PC-3 (cell line): ENCODE results near the gene SERTAD1. TPM values are rescaled to one million over a fixed set of nuclear protein-coding genes. Genes with fewer than 3 reads are reported as not detected.
A peak's percentile ranks its signal among the peaks of the same experiment; 100 is the strongest.

ENCODE experiments used
- ATAC-seq: fragments of 200-7000 bp; cut with Tn5 transposase; 2 replicates; pipeline ENCODE4 v1.9.1; 2020; ENCODE audit warnings: mild to moderate bottlenecking, moderate library complexity
- BruUV-seq: library from RNA; stranded (reverse); fragments of 400-500 nt; replicated peaks from 2 replicates; lab custom pipeline; 2021; lab: Mats Ljungman, UMichigan
- CTCF ChIA-PET: fragments of 300-600 bp; sonication (Branson Sonifier 250); formaldehyde crosslinking; loops from one replicate; lab custom pipeline; 2022; ENCODE audit warnings: antibody characterized with exemption; lab: Charles Lee
- POLR2A ChIA-PET: fragments of 300-600 bp; sonication (Branson Sonifier 250); formaldehyde crosslinking; loops from one replicate; lab custom pipeline; 2022; ENCODE audit warnings: antibody characterized with exemption; ENCODE audit not compliant: unreplicated experiment; lab: Charles Lee
- DNase-seq: peaks from one replicate; pipeline ENCODE4 v3.0.0-alpha.2; 2015
- H2AFZ ChIP-seq: fragments of 300-600 bp; sonication (generic); 2 replicates; pipeline ENCODE4 v1.6.0; 2016; ENCODE audit warnings: antibody characterized with exemption, low read length
- H3F3A ChIP-seq: fragments of 300-600 bp; sonication (generic); one replicate; pipeline ENCODE4 v1.6.0; 2017; ENCODE audit warnings: antibody characterized with exemption, low read length, control low read depth, mild to moderate bottlenecking; ENCODE audit not compliant: unreplicated experiment
- H3K27ac ChIP-seq: fragments of 300-600 bp; sonication (generic); 2 replicates; pipeline ENCODE4 v1.5.1; 2016; ENCODE audit warnings: mild to moderate bottlenecking, low read length
- H3K27me3 ChIP-seq: fragments of 300-600 bp; sonication (generic); 2 replicates; pipeline ENCODE4 v1.6.1; 2016; ENCODE audit warnings: low read length, mixed read lengths
- H3K36me3 ChIP-seq: fragments of 300-600 bp; sonication (generic); 2 replicates; pipeline ENCODE4 v1.6.1; 2016; ENCODE audit warnings: low read depth, mixed run types, low read length, mixed read lengths
- H3K4me1 ChIP-seq: fragments of 300-600 bp; sonication (generic); 2 replicates; pipeline ENCODE4 v1.5.1; 2016; ENCODE audit warnings: low read length; ENCODE audit not compliant: insufficient read depth
- H3K4me2 ChIP-seq: fragments of 300-600 bp; sonication (generic); 2 replicates; pipeline ENCODE4 v1.6.0; 2016; ENCODE audit warnings: low read length
- H3K4me3 ChIP-seq: fragments of 300-600 bp; sonication (generic); 2 replicates; pipeline ENCODE4 v1.5.1; 2016; ENCODE audit warnings: mild to moderate bottlenecking, low read length, mixed read lengths
- H3K79me2 ChIP-seq: fragments of 300-600 bp; sonication (generic); 2 replicates; pipeline ENCODE4 v1.6.1; 2017; ENCODE audit warnings: low read length, mixed read lengths
- H3K9ac ChIP-seq: fragments of 300-600 bp; sonication (generic); 2 replicates; pipeline ENCODE4 v1.6.0; 2016; ENCODE audit warnings: mild to moderate bottlenecking, low read length
- H3K9me2 ChIP-seq: fragments of 300-600 bp; sonication (generic); replicated peaks from 2 replicates; pipeline ENCODE4 v1.6.1; 2016; ENCODE audit warnings: mixed run types, low read length, mixed read lengths
- H3K9me3 ChIP-seq: fragments of 300-600 bp; sonication (generic); 2 replicates; pipeline ENCODE4 v1.6.1; 2016; ENCODE audit warnings: low read length, mixed read lengths
- H4K20me1 ChIP-seq: fragments of 300-600 bp; sonication (generic); 2 replicates; pipeline ENCODE4 v1.6.1; 2016; ENCODE audit warnings: low read length, mixed read lengths
- CTCF ChIP-seq: fragments of 300-600 bp; sonication (generic); conservative IDR thresholded peaks from 2 replicates; pipeline ENCODE4 v1.5.1; 2017; ENCODE audit warnings: antibody characterized with exemption, low read depth, mild to moderate bottlenecking, low read length
- EZH2 ChIP-seq: fragments of 300-600 bp; sonication (generic); IDR thresholded peaks from one replicate; pipeline ENCODE4 v1.6.1; 2017; ENCODE audit warnings: antibody characterized with exemption, mild to moderate bottlenecking, low read length; ENCODE audit not compliant: unreplicated experiment
- EZH2phosphoT487 ChIP-seq: fragments of 300-600 bp; sonication (generic); IDR thresholded peaks from 2 replicates; pipeline ENCODE4 v1.6.1; 2018; ENCODE audit warnings: mild to moderate bottlenecking, antibody characterized with exemption, low read length, borderline replicate concordance
- intact Hi-C: fragments of 100-400 bp; cut with micrococcal nuclease; formaldehyde crosslinking; loops from 2 replicates; pipeline ENCODE4 v1.9.0; 2023
- total RNA-seq: library from RNA; depleted of rRNA; stranded (reverse); fragments of >200 nt; gene quantifications from 2 replicates; pipeline ENCODE4 v1.2.3, GENCODE V29; 2014

Gene SERTAD1
- total RNA-seq, 1 experiment from 2014 or later = 16.8 TPM

DNA sequence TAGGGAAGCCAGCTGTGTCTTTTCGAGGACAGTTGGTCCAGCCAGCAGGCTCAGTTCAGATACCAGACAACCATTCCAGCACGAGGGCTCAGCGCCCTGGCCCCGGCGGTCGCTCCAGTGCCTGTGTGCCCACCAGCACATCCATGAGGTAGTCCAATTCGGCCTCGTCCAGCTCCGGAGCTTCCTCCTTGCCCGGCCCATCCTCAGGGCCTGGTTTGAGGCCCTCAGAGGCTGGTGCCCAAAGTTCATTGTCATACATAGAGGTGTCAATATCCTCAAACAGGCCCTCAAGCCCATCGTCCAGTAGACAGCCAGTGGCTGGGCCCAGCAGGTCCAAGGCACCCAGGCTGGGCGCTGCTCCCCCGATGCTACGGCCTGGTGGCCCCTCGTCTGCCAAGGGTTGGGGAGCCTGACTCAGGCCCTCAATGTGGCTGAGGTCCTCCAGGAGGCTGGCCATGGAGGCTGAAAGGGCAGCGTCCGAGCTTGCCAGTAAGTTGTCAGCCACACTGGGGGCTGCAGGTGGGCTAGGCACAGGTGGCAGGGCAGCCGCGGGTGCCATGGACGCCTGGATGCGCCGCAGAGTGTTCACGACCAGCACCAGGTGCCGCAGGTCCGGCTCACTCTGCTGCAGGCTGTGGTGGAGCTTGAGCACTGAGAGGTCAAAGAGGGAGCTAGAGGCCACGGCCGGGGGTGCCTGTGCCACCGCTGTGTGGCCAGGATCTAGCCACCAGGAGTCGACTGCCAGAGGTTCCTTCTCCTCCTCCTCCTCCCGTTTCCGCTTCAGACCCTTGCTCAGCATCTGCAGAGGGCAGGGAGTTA is 2.8 kb downstream of the SERTAD1 start:
- Histone ChIP-seq H2AFZ (no peak overlapping the region), H4K20me1 (no peaks in the 10 kb centered on the region), H3K79me2 (peaks cover 33% of the 10 kb centered on the region), H3K9ac (no peak overlapping the region), H3K4me2 (no peak overlapping the region), H3K9me2 (no peaks in the 10 kb centered on the region), H3K4me1 (peaks cover 12% of the 10 kb centered on the region), H3K27ac (no peak overlapping the region), H3K36me3 (peaks cover 8% of the 10 kb centered on the region; the same call in 1 of the 2 replicates), H3K9me3 (no peaks in the 10 kb centered on the region), H3K27me3 (no peaks in the 10 kb centered on the region), H3F3A (no peaks in the 10 kb centered on the region), H3K4me3 (no peak overlapping the region)
- DNase-seq (no peak), ATAC-seq (no peak)
- CTCF ChIA-PET = no interaction called here
- TF ChIP-seq CTCF = no peak
- no peak for TF ChIP-seq EZH2
- no peak for TF ChIP-seq EZH2phosphoT487
- intact Hi-C loops = loop anchor here (5.0 kb wide), 1 partner anchor 76 kb away; the partner anchor contains the start of genes C19orf47 and PLD3
- POLR2A ChIA-PET = no interaction called here
- no TSS peak for BruUV-seq

GRCh38 chr19:40421993-40422747 is 3.6 kb downstream of the SERTAD1 start:
- Histone ChIP-seq H3K9me3 (no peaks in the 10 kb centered on the region), H3F3A (no peaks in the 10 kb centered on the region), H3K4me2 (peak overlapping the region; percentile 90; the same call in 1 of the 2 replicates), H3K4me1 (peaks cover 12% of the 10 kb centered on the region), H3K27me3 (no peaks in the 10 kb centered on the region), H3K9ac (peak overlapping the region; percentile 75; the same call in 1 of the 2 replicates), H3K36me3 (peaks cover 8% of the 10 kb centered on the region; the same call in 1 of the 2 replicates), H3K4me3 (no peak overlapping the region), H2AFZ (no peak overlapping the region), H3K27ac (no peak overlapping the region), H3K9me2 (no peaks in the 10 kb centered on the region), H4K20me1 (no peaks in the 10 kb centered on the region), H3K79me2 (peaks cover 33% of the 10 kb centered on the region)
- intact Hi-C loops = loop anchor here (2.0 to 5.0 kb wide), 2 partner anchors 21 to 75 kb away; partner anchors contain the start of genes C19orf47 and PLD3
- DNase-seq (no peak), ATAC-seq (no peak)
- no TSS peak for BruUV-seq
- TF ChIP-seq EZH2phosphoT487 (no peak), EZH2 (no peak), CTCF (no peak)
- POLR2A ChIA-PET = no interaction called here
- CTCF ChIA-PET = no interaction called here
